NCI-H1105 treated with DMSO at 0.1 percent for 48 hours (cell line): ENCODE data around the gene SRGAP3.
"Not testable (repeated sequence)": the region's sequence is repeated elsewhere in the genome, so short reads cannot be mapped to it uniquely, and the experiment has no call there.

Experiments used
- DNase-seq: peaks from one replicate; lab custom pipeline; 2025; lab: John Stamatoyannopoulos, UW

SRGAP3 gene

DNA sequence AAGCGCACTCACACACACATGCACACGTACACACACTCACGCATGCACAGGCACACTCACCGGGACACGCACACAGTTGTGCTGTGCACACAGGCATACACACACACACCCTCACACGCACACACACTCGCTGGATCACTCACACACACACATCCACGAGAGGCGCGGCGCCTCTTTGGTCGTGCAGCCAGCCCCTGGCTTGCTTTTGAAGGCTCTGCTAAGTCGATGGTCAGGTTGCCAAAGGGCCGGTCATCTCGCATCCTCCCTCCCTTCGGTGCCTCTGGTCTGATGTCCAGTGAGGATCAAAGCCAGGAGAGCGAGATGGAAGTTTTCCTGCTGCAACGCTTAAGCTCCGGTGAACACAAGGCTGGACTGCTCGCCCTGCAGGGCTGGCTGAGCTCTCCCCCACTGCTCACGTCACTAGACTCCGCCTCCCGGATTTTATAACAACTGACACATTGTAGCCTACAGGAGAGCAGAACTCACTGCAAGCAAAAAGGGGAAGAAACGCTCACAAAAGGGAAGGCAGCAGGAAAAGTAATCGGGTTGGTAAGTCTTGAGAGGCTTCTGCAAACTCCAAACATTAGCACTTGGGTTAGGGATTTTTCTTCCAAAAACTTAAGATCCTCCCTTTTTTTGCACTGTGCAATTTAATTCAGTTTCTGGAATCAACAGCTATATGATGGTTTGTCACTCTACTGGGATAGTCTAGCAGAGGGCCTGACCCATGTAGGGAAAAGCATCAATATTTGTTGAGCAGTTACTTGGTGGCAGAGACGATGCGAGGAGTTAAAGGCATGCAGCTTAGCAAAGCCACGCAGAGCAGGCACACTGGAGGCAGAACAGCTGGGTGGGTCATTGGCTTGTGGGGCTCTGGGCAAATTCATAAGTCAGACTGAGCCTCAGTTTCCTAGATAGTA is at the start of gene SRGAP3:
Gene SRGAP3 (minus strand): TSS at position 374 of the 920 bp plus-strand sequence. CDS start 695 bp downstream, outside the sequence.
- peak; percentile 51 for DNase-seq

GRCh38 chr3:9298236-9298635 is 48.8 kb upstream of the SRGAP3 start:
- DNase-seq, result no peak

DNA sequence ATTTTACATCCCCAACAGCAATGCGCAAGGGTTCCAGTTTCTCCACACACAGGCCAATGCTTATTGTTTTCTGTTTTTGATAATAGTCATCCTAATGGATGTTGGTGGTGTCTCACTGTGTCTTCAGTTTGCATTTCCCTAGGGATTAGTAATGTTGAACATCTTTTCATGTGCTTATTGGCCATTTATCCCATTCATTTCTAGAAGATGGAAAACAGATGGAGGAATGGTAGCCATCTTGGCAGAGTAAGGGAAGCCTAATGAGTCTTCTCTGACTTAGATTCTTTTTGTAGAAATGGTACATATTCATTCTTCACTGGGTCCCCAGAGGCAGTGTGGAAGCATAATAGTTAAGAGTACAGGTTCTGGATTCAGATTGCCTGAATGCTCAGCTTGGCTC is 46.8 kb upstream of the SRGAP3 start:
- no peak for DNase-seq

GRCh38 chr3:9295007-9295406 is 45.6 kb upstream of the SRGAP3 start:
- DNase-seq, result no peak

- DNase-seq, result not testable (repeated sequence)
Measured at GRCh38 chr3:9293953-9294352, 44.5 kb upstream of the SRGAP3 start.

DNA sequence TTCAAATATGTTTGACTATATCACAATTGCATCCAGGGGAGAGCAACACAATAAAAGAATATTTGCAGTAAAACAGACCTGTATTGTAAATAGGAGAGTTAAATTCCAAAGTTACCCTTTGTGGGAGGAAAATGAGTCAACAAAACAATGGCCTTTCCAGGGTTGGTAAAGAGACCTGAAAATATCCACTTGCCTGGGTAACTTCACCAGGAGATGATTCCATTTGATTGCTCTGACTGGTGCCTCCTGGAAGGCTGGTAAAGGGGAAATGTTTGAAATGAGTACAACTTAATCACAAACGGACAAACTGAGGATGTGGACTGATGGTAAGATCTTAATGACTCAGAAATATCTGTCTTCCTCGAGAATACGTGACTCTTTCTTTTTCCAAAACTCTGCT is 43.6 kb upstream of the SRGAP3 start:
- no peak for DNase-seq

DNA sequence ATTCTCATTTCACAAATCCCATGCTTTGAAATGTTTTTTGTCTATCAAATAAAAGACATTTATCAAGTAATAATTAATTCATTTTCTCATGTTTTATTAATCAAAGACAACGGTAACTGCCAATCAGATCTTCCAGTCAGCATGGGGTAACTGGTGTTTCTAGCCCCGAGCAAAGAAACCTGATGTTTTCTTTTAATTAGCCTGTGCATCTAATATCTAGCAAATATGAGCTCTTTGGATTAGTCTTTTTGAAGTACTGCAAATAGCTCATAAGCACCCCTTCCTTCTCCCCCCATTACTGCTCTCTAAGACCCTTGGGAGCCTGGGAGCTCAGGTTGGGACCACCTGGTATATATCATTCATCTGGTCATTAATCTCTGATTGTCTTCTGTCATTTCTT is 43.1 kb upstream of the SRGAP3 start:
- DNase-seq, result no peak

DNA sequence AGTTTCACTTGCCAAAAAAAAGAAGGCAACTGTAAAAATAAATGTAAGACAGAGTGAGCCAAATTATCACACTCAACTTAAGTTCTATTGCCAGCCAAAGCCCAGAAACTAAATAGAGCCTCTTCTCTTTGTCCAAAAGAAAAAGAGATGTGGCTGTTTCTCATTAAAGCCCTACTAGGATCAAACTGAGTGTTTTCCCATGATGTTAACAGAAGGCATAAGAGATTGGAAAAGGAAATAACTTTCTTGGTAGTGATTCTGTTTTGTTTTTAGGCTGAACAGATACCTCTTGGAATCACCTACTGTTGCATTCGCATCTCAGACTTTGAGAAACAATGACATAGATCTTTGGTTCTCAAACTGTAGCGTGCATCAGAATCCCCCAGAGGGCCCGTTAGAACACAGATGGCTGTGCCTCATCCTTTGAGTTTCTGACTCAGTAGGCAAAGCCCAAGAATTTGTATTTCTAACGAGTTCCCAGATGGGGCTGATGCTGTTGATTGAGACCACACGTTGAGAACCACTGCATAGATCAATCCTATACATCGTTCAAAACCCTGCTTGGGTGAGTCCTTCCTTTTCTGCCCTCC is 42.5 kb upstream of the SRGAP3 start:
- no peak for DNase-seq

DNA sequence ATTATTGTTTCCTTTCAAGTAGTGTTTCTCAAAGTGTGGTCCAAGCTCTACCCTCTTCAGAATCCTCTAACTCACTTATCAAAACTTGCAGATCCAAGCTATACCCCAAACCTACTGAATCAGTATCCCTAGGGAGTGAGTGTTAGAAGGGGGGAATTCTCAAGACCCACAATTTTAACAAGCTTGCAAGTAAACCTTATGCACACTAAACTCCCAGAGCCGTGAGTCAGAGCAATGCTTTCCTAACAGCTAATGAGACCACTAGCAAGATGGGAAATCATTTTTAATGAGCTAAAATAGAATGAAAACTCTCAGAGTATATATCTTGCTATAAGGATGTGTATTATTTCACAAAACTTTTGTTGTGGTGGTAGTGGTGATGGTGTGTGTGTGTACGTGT is 41.1 kb upstream of the SRGAP3 start:
- no peak for DNase-seq

DNA sequence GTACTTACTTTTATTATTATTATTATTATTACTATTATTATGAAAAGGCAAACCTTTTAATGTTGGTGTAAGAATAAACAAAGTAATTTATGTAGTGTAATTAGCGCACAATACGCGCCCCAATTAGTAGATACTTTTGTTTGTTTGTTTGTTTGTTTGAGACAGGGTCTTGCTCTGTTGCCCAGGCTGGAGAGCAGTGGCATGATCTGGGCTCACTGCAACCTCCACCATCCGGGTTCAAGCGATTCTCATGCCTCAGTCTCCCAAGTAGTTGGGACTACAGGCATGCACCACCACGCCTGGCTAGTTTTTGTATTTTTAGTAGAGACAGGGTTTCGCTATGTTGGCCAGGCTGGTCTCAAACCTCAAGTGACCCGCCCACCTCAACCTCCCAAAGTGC is 32.1 kb upstream of the SRGAP3 start:
- not testable (repeated sequence) for DNase-seq

GRCh38 chr3:9280451-9281219 is 31.2 kb upstream of the SRGAP3 start:
- no peak for DNase-seq

- DNase-seq, result no peak
Measured at GRCh38 chr3:9279966-9280365, 30.5 kb upstream of the SRGAP3 start.

DNA sequence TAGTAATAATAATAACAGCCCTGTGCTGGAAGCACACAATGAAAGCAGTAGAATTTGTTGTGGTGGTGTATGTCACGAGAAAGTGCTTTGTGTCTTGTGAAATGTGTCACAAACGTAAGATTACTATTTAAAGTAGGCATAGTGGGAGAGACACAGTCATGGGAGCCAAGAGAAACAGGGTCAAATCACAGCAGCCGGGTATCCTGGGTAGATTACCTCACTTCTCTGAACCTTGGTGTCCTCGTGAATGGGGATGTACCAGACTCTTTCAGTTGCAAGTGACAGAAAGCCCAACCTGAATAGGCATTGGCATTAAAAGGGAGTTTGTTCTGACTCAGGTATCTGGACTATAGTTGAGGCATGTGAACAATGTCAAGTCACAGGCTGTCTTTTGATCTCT is 29.1 kb upstream of the SRGAP3 start:
- DNase-seq, result no peak

DNA sequence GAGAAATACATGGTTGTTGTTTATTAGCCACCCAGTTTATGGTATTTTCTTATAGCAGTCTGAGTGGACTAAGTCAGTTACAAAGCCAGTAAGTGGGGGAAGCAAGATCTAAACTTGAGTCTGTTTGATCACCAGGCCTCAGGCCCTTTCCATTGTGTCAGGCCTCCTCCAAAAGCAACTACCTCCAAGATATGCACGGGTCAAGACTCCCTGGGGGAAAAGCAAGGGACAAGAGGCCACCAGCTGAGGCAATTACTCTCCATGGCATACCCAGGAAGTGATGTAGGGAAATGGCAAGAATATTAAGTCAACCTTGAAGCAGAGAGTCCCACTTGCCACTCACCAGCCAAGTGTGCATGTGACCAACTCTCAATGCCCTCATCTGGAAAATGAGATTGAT is 28.6 kb upstream of the SRGAP3 start:
- DNase-seq, result no peak

- DNase-seq, result no peak
Measured at GRCh38 chr3:9276761-9277370, 27.4 kb upstream of the SRGAP3 start.

DNA sequence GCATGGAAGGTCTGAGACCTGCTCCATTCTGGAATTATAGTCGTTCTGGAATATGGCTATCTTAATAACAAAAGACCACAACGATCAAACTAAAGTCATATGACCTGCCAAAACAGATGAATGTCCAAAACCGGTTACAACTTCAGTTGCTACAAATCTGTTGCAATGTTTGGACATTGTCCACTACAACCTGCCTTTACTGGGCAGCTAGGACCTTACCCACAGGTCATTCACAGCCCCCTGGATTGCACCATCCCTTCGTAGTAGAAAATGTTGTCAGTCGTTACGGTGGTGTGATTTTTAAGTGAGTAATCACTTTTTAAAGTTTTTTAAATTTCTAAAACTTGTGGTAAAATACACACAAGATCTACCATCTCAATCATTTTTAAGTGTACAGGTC is 22.5 kb upstream of the SRGAP3 start:
- DNase-seq, result no peak

GRCh38 chr3:9270704-9271103 is 21.3 kb upstream of the SRGAP3 start:
- DNase-seq, result no peak

DNA sequence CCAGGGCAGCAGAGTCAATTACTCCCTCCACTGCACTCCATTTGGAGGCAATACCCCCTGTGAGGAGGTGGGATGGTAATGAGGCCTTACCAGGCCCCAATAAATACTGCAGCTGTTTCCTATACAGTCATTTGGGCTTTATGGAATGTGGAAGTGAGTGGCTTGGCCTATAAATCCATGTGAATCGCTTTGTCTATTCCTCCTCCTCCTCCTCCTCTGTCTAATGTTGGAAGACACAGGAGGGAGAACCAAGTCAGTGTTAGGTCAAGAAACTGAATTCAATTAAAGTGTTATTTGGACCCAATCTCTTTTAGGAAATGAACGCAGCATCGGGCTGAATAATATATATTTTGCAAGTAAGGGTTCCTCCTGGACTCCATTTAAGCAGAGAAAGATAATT is 17.3 kb upstream of the SRGAP3 start:
- no peak for DNase-seq

- DNase-seq, result no peak
Measured at GRCh38 chr3:9260305-9260704, 10.9 kb upstream of the SRGAP3 start.

DNA sequence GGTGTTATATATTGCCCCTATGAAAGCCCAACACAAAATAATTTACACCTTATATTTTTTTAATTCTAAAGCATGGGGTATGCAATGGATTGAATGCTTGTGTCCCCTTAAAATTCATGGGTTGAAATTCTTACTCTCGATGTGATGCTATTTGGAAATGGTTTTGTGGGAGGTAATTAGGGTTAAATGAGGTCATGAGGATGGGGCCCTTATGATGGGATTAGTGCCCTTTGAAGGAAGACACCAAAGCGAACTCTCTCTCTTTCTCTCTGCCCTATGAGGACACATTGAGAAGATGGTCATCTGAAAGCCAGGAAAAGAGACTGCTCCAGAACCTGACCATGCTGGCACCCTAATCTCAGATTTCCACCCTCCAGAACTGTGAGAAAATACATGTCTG is 7.6 kb upstream of the SRGAP3 start:
- DNase-seq, result no peak

DNA sequence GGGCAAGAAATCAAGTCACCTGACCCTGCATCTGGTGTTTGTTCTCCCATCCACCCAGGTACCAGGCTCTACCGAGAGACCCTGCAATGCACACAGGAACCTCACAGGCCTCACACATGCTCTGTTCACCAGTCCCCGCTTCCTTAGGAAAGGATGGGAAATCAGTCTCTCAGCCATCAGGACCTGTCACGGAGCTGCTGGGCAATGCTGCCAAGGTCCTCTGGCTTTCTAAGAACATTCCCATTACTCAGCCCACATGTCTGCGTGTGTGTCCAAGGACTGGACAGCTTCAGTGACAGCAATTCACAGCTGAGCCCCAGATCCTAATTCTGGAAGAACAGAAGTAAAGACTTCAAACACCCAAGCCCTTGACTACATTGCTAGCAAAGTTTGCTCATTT is 6.5 kb upstream of the SRGAP3 start:
- DNase-seq, result no peak

GRCh38 chr3:9254764-9255163 is 5.3 kb upstream of the SRGAP3 start:
- no peak for DNase-seq
